ENCODE measurements around the gene CPEB1.
A peak's percentile ranks its signal among the peaks of the same experiment; 100 is the strongest.
"Not testable (repeated sequence)": the region's sequence is repeated elsewhere in the genome, so short reads cannot be mapped to it uniquely, and the experiment has no call there.

CPEB1 gene

DNA sequence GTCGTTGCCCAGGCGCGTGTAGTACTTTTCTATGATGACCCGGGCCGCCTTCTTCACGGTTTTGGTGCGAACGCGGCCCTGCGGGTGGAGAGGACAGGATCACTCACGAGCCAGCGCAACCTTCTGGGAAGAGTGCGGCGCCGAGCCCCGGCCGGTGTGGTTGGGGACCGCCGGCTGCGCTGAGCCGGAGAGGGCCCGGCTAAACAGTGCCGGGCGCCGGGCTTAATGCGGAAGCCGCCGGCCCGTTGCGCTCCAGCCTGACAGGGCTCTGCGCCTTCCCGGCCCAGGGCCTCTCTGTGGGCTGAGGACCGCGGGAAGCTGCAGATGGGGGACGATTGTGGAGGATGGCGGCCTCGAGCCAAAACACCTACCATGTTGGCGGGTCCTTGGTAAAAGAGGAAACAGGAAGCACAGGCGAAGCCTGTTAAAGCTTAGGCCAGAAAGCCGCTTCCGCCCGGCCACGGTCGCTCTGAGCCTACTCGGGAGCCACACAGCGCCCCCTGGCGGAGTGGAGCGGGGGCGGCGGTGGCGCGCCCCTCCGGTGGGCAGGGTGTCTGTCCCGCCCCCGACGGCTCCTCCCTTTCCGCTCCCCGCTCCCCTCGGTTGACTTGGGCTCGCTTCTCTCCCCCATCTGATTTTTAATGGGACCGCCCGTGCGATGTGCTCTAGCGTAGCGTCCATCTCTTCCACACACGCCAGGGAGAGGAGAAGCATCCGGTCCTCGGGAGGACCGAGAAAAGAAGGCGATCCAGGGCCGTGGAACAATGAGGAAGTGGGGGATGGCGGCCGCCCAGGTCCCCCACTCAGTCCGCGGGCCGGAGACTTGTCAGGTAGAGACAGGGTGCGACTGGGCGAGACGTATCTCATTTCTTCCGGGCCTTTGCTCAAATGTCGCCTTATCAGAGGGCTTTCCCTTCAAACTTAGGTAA is 106.8 kb downstream of the CPEB1 start, which contains the start of gene RPS17:
Gene RPS17 (minus strand): TSS at position 403 of the 929 bp plus-strand sequence. CDS start 29 bp downstream, at position 374.
- peak; percentile 98 for DNase-seq

DNA sequence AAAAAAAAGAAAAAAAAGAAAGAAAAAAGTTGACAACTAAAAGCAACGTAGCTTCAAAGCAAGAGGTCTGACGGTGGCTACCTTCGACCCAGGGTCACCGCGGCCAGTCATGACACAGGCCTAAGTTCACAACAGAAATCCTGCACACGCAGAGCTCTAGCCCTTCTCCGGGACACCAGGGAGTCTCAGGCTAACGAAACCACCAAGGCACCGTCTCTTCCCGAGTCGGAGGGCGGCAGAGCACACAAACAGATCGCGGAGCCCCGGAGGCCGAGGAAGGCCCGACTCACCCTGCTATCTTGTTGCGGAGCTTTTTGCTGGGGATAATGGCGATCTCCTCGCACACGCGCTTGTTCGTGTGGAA is 107.5 kb downstream of the CPEB1 start:
- no peak for DNase-seq

DNA sequence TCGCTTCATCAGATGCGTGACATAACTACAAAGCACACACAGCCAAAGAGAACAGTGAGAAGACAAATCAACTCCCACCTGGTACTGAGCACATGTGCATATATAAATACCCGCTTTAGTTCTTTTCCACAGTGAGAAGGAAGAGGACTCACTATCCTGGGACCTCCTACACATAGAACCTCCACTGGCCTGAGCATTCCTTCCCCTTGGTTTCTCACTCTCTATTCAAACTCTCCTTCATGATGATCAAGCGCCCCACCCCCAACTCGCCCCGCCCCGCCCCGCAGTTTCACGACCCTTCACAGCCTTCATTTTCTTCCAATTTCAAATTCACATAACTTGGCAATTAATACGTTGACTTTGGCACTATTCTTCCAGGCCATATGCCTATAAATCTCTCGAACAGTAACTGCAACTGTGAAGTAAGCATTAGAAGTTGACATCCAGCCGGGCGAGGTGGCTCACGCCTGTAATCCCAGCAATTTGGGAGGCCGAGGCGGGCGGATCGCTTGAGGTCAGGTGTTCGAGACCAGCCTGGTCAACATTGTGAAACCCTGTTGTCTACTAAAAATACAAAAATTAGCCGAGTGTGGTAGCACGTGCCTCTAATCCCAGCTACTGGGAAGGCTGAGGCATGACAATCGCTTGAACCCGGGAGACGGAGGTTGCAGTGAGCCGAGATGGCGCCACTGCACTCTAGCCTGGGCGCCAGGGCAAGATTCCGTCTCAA is 108.0 kb downstream of the CPEB1 start:
- no peak for DNase-seq

DNA sequence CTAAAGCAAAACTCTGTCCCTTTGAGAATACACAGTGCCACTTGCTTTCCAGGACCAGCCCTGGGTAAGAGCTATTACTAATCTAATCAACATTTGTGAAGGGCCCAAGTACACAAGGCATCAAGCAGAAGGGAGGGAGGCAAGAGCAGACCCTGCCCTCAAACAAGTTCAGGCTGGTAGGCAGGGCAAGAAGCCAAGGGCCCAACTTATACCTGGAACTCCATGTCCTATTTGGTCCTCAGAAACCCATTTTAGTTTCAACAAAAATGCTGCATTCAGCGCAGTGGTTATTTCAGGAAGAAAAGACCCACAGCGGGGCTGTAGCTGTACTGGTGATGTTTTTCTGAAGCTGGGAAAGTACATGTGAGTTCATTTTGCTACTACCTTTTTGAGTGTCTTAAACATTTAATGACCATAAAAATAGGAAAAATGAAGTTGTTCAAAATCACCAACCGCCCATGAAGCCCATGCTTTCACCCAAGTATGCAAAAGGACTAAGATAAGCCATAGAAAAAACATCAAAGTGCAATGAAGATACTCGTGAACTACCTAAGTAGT is 109.7 kb downstream of the CPEB1 start:
- DNase-seq: no peak

DNA sequence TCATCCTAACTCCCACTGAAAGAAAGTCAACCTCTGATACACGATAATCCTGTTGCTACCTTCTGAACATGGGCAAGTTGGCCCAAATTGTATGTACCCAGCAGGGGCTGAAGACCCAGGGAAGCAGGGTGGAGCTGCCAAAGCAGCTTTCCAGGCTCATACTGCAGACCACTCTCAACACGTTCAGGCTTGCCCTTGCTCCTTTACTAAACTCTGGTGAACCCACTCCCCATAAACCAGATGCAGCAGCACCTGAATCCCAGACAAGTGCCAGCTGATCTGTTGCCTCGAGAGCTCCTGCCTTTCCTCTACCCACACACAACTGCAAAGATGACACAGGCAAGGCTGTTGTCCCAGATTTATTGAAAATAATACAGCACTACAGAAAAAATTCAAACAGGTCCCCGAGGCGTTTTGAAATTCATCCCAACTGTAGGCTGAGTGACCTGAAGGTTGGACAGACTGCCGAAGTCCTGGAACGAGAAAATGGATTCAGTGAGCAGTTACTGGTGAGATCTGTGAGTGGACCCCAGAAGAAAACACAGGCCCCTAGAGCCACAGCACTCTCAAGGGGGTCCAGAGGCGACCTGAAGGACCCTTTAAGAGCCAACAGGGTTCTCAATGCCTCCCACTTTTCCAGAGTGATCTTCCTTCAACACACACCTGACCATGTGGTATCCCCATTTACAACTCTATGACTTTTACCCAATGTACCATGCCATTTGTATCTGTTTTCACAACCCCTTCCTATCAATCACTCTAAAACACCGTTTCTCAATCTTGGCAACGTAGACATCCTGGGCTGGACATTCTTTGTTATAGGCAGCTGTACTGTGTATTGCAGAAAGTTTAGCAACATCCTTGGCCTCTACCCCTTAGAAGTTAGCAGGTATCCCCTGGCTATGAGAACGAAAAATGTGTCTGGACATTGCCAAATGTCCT is 110.5 kb downstream of the CPEB1 start:
- DNase-seq: no peak

DNA sequence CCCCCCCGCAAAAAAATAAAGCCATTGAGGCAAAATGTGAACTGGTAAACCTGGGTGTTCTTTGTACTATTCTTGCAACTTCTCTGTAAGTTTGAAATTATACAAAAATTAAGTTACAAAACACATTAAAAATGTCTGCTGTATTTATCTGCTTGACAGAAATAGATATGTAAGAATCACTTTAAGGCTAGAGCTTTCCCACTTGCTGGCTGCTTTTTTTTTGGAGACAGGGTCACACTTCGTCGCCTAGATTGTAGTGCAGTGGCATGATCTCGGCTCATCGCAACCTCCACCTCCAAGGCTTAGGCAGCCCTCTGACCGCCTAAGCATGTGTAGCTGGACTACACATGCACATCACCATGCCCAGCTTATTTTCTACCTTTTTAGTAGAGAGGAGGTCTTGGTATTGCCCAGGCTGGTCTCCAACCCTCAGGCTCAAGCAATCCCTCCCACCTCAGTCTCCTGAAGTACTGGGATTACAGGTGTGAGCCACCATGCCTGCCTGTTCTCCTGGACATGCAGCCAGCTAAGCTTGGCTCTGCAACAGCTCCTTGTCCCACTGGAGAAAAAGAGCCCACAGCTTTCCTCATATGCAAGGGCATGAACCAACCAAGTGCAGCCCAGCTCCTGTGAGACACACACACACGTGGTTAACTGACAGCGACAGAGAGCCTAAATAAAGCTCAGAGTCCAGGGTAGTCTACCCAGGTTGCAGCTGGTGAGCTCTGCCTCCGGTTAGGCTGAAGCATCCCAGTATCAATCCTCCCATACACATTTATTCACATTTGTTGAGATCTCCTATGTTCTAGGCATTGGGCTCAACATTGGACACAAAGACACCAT is 111.4 kb downstream of the CPEB1 start:
- DNase-seq: no peak

DNA sequence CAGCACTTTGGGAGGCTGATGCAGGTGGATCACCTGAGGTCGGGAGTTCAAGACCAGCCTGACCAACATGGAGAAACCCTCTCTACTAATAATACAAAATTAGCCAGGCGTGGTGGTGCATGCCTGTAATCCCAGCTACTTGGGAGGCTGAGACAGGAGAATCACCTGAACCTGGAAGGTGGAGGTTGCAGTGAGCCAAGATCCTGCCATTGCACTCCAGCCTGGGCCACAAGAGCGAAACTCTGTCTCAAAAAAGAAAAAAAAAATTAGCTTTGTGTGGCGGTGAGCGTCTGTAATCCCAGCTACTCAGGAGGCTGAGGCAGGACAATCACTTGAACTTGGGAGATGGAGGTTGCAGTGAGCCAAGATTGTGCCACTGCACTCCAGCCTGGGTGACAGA is 112.0 kb downstream of the CPEB1 start:
- not testable (repeated sequence) for DNase-seq

DNA sequence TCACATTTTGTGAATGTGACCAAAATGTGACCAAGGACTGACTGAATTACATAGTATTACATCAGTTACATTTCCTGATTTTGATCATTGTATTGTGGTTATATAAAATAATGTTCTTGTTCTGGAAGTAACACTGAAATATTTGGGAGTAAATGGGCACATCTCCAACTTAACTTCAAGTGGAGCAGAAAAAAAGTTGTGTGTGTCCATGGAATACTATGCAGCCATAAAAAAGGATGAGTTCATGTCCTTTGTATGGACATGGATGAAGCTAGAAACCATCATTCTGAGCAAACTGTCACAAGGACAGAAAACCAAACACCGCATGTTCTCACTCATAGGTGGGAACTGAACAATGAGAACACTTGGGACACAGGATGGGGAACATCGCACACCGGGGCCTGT is 112.7 kb downstream of the CPEB1 start:
- DNase-seq: not testable (repeated sequence)

DNA sequence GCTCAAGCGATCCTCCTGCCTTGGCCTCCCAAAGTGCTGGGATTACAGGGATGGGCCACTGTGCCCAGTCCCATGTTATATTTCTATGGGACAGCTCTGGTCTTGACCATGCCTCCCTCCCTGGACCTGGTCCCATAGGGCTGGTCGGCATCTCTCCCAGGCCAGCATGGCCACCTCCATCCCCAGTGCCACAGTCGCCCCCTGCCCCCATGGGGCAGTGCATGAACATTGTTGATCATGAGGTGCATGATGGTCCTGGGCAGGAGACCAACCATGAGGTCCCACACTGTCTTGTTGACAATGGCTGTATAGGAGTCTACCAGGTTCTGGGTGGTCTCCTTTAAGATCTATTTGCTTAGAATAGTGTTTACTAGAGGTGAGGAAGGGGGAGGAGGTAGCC is 113.4 kb downstream of the CPEB1 start:
- DNase-seq: no peak

DNA sequence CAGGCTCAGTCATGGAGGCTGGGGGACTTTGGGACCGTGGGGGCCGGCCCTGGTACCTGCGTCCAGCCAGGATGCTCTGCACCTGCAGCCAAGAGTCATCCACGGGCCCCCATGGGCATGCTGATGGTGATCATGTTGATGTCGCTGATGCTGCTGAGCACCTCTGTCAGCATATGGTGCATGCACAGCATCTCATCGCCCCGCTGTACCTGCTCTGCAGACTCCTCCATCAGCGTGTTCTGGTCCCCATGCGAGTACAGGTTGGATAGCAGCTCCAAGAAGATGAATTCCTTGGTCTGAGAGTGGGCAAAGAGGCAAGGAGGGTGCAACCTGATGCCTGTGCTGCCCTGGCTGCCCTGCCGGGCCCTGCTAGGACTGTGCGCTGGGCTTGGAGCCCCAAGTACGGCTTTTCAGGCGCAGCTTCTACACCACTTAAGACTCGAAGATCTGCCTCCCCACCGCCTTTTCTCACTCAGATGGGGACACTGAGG is 114.1 kb downstream of the CPEB1 start:
- DNase-seq: no peak

DNA sequence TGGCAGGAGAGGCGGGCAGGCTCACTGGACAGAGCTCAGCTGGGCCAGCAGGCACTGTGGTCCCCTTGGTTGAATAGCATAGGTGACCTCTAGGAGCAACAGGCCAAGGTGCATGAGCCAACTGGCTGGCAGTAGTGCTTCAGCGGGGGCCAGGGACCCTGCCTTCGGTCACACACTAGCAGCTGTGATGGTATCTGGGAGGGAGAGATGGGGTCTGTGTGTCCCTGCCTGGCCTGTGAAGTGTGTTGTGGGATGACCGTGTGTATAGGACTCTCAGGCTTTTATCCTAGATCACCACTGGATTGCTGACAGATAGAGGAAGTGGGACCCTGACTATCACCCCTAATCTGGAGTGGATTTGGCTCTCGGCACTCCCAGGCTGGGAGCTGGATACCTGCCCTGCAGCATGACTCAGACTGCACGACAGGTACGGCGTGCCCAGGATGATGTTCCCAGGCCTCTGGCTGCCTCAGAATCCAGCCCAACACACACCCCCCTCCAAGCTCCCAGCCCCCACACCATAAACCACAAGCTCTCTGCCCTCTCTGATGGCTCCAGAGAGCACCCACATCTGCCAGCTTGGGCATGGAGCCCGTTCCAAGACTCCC is 114.7 kb downstream of the CPEB1 start:
- DNase-seq: no peak

DNA sequence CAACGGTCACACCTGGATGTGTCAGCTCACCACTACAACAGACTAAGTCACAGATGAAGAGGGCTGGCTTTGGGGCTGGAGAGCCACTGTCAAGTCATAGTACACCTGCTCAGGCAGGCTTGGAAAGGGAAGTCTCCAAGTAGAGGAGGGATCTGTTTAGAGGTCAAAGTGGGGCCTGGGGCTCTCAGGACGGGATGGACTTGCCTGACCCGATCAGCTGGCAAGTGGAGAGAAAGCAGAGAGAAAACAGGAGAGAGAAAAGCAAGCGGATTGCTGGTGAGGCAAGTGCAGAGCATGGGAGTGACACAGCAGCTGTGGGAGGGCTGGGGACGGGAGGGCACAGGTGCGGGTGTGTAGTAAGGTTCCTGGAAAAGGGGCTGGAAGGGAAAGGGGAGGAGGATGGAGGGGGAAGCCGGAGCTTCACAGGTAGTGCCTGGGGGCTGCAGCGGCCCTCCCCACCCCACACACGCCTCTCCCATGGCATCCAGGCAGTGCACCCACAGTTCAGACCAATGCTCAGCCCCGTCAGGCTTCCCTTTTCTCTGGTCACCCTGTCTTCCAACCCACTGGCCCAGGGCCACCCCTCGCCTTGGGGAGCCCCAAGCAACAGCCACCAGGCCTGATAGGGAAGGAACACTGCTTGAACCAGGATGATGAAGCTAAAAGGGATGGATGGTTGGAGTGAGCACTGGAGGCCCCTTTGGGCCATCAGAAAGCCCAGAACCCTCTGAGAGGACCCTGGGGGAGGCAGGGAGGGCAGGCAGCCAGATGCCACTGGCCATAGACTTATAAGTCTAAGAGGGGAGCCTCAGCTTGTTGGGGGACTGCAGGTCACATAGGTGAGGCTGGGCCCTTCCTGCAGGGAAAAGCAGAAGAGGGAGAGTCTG is 115.4 kb downstream of the CPEB1 start:
- DNase-seq: no peak

DNA sequence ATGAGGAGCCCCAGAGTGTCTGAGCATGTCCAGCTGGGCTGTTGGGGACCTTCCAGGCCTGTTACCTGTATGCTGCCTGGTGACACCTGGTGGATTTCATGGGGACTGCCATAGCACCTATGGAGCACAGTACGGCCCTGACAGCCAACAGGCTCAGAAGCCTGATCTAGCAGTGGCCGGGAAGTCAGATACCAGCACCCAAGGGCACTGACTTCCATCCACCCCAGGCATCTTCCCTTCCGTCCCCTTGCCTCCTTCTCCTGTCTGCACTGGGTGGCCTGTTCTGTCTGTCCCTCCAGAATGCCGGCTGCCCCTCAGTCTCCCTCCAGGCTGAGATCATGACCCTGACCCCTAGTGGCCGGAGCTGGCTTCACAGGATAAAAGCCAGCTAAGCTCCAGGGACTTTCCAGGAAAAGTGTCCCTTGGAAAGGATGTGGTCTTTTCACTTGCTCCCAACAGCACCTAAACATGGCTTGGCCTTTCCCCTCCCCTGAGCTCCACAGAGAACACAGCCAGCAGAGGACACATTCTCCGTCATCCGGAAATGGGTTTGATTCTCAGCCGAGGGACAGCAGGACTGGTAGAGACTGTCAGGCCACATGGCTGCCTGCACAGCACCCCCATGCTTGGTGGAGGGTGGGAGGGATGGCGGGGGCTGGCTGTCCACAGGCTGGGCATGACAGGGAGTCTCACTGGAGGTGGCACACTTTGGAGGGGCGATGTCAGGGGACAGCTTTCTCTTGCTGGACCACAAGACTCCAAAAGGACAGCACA is 116.4 kb downstream of the CPEB1 start:
- DNase-seq: peak; percentile 74

DNA sequence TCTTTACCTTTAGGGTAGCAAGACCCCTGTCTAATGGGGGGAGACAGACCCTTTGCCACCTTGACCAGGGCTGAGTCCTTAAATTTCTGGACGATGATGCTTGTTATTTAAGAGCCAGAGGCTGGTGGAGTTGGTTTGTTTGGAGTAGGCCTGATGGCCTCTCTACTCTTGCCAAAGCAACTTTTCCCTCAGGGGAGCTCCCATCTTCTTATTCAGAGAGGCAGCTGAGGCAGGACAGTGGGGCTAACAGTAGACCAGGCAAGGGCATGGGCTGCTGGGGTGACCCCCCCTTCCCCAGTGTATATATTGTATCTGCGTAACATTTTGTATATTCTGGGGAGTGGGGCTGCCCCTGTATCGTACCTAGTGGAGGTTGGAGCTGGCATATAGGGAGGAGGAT is 117.2 kb downstream of the CPEB1 start:
- DNase-seq: no peak

DNA sequence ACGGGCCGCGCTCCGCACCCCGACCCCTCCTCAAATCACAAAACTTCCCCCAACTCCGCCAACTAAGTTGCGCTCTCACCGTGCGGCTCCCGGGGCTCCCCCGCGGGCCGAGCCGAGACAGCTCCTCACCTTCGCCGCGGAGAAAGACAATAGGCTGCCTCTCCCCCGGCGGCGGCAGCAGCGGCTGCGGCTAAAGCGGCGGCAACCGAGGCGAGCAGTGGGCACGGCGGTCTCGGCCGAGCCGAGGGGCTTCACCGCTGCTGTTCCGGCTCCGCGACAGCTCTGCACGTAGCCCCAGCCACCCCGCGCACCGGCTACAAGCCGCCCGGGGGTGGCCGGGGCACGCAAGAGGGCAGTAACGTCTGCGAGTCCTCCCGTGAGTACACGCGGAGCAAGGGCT is 133.6 kb downstream of the CPEB1 start:
- not testable (repeated sequence) for DNase-seq

DNA sequence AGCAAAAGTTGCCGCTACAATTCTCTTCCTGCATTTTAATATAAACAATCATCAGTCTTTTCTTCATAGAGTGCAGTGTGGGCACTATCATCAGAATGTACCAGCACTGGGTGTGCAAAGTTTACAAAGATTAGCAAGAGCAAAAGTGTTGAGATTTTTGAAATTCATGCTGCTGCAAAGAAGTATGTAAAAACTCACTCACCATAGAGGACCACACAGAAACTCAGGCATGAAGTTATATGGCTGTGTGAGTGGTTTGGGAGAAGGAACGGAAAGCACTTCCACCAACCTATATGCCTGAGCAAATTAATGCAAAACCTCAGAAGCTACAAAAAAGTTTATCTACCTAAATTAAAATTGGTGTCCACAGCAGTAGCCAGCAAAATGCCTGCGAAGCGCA is 139.5 kb downstream of the CPEB1 start:
- DNase-seq: not testable (repeated sequence)

DNA sequence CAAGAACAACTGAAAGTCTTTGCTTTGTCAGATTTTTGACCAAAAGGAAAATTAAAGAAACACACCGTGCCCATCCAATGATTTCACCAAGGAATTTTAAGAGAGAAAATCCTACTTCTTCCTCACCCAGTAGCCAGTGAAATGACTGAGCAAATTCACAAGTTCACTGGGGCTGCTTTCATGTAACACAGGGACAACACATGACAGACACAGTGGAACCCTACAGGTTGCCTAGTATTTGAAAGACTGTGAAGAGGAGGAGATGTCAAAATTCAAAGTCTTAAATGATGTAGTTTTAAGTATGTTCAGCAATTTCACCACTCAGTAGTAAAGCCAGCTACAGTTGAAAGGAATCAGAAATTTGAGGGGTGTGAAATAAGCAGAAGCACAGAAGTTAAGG is 140.1 kb downstream of the CPEB1 start:
- DNase-seq: not testable (repeated sequence)

DNA sequence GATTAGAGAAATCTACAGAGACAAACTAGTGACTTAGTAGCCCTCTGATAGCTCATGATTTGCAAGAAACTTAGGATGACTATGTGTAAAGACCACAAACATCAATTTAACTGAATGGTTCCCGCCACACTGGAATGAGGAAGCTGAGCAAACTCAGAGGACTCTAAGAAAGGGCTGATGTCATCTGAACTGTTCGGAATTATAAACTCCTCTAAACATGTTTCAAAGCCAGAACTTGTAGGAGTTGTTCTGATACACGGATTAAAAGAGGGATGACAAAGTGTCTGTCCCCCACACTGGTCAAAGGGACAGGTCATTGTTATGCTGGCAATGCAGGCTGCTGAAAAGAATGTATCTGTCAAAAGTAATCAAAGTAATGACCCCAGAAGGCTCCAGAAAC is 141.3 kb downstream of the CPEB1 start:
- DNase-seq: not testable (repeated sequence)

DNA sequence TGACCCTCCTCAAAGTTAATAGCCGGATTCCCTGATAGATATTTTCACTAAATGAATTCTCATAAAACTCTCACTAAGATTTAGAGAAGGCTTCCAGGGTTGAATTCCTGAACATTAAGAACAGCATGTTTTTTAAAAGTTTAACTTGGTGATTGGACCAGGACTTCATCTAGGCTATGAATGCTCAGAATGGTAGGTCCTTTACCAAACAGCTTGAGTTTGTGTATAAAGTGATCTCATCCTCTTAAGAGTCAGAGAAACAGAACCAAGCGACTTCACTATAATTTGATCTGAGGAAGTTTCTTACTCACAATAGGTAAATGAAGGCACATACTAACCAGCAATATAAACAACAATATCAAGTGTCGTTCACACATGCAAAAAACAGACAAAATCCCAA is 143.1 kb downstream of the CPEB1 start:
- DNase-seq: not testable (repeated sequence)

Measured in activated CD4-positive, alpha-beta T cell treated with anti-CD3 and anti-CD28 coated beads, Interleukin-10, Interleukin-2, amounts not matched to agents 100 ng/mL and 50 ng/mL, durations not matched to agents 16 hours and 8 hours (primary cell).